ENCODE measurements around the gene FLOT1. TPM values are rescaled to one million over a fixed set of nuclear protein-coding genes. Genes with fewer than 3 reads are reported as not detected.
"Not testable (repeated sequence)": the region's sequence is repeated elsewhere in the genome, so short reads cannot be mapped to it uniquely, and the experiment has no call there.

FLOT1 gene
- total and polyA plus RNA-seq, 3 donors from 2014 or later = 84.1 to 169 (median 88.1) TPM

DNA sequence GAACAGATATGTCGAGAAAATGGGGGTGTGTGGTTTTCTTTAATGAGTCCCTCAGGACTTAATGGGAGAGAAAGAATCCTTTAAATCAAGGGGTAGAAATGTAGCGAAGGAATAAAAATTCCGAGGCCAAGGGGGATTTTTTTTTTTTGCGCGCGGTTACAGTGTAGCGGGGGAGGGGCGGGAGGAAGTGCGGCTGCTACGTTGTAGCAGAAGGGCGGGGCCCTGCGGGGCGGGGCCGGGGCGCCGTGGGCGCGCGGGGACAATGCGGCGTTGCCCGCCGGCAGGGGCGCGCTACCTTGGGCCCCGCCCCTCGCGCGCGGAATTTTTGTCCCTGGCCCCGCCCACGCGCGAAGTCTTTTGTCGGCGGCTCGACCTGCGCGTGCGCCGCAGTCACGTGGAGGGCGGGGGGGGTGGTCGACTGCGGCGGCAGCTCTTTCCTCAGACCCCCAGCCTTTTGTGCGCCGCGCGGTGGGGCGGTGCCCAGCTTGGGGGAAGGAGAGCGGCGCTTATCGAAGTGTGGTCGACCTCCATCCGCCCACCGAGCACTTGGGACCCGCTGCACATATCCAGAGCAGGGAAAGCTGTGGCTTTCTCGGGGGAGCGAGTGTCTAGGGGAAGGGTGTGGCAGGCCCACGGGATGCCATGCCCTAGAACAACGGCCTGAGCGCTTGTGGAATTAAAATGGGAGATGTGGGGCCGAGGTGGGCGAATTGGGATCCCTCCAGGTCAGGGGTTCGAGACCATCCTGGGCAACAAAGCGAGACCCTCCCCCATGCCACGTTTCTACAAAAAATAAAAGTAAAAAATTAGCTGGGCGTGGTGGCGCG lies 21.1 kb downstream of the FLOT1 start:
- Histone ChIP-seq H3K27me3 (no peaks in the 10 kb centered on the region), H3K36me3 (ENCODE audit: low read depth, missing control alignments) (no peaks in the 10 kb centered on the region), H3K9me3 (no peaks in the 10 kb centered on the region), H3K27ac (peak overlapping the region; percentile 89 to 90), H3K4me1 (peaks cover 30% of the 10 kb centered on the region), H3K4me3 (peak overlapping the region; percentile 73 to 99)
- TF ChIP-seq POLR2A (IDR thresholded peaks at IDR 0.05) = peak; percentile 34
- peak; percentile 33 to 58 (median 49) for TF ChIP-seq CTCF (IDR thresholded peaks at IDR 0.05)
- DNase-seq = peak; percentile 94
- 1 to 3% methylated on average over 32 to 69 of the region's 71 CpGs for WGBS, 2 donors
- intact Hi-C loops (cut with DNase I; ENCODE audit: low total_unique reads) = loop anchor here (2.0 to 10.0 kb wide), 3 partner anchors 35 to 1077 kb away; partner anchors contain the start of gene PPP1R18

DNA sequence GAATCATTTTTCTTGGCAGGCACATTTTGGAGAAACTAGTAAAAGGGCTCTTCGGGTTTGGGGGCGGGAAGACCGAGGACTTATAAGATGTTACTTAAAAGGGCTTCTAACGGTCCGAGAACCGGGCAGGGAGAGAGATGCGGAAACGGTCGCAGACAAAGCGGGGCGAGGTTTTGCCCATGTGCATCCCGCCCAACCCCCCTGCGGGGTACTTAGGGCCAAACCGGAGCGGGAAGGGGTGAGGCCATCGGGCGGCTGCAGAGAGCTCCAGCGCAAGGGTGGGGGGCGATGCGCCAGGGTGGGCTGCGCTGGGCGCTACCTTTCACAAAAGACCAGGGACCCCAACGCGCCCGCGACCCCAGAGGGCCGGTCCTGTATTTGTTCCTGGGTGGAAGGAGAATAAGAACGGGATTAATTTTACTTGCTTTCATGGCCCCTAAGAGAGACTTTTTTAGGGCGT lies 21.7 kb downstream of the FLOT1 start:
- Histone ChIP-seq H3K27ac (peak overlapping the region; percentile 89 to 90), H3K36me3 (ENCODE audit: low read depth, missing control alignments) (no peaks in the 10 kb centered on the region), H3K27me3 (no peaks in the 10 kb centered on the region), H3K4me3 (peak overlapping the region; percentile 73 to 99), H3K4me1 (peaks cover 30% of the 10 kb centered on the region), H3K9me3 (no peaks in the 10 kb centered on the region)
- DNase-seq = peak; percentile 84
- 0% methylated on average over 27 to 29 of the region's 29 CpGs for WGBS, 2 donors
- TF ChIP-seq CTCF (IDR thresholded peaks at IDR 0.05) (no peak), POLR2A (IDR thresholded peaks at IDR 0.05) (no peak)
- intact Hi-C loops (cut with DNase I; ENCODE audit: low total_unique reads) = loop anchor here (2.0 to 10.0 kb wide), 2 partner anchors 34 to 1076 kb away; partner anchors contain the start of gene PPP1R18

- peak within 1 kb of the TSS; percentile 89 to 90 for H3K27ac ChIP-seq
- H3K4me1 ChIP-seq = peaks cover 24% of the 10 kb centered on the region
- peak; percentile 99 for DNase-seq
- peak within 1 kb of the TSS; percentile 73 to 99 for H3K4me3 ChIP-seq
- H3K27me3 ChIP-seq = no peaks in the 10 kb centered on the region
- H3K36me3 ChIP-seq (ENCODE audit: low read depth, missing control alignments) = no peaks in the 10 kb centered on the region
- WGBS, 2 donors = 0 to 1% methylated on average over 35 to 38 of the region's 38 CpGs
- TF ChIP-seq CTCF (IDR thresholded peaks at IDR 0.05) (peak in 2 of 3 experiments; percentile 19 to 31), POLR2A (IDR thresholded peaks at IDR 0.05) (peak; percentile 83)
- intact Hi-C loops (cut with DNase I; ENCODE audit: low total_unique reads) = loop anchor here (2.0 to 10.0 kb wide), 2 partner anchors 33 to 1075 kb away; partner anchors contain the start of gene PPP1R18
- H3K9me3 ChIP-seq = no peaks in the 10 kb centered on the region
Measured at GRCh38 chr6:30719791-30720737, 22.4 kb downstream of the FLOT1 start, which contains the start of gene TUBB. TUBB (plus strand) TSS chr6:30720352; CDS start chr6:30720507, 155 bp downstream.

GRCh38 chr6:30719356-30719755 lies 23.1 kb downstream of the FLOT1 start:
- H3K4me3 ChIP-seq = peak overlapping the region; percentile 73 to 99
- 7 to 12% methylated on average over 8 of the region's 8 CpGs for WGBS, 2 donors
- H3K4me1 ChIP-seq = peaks cover 23% of the 10 kb centered on the region
- no peak for TF ChIP-seq CTCF (IDR thresholded peaks at IDR 0.05)
- no peak for TF ChIP-seq POLR2A (IDR thresholded peaks at IDR 0.05)
- no peak for DNase-seq
- H3K9me3 ChIP-seq = no peaks in the 10 kb centered on the region
- no peaks in the 10 kb centered on the region for H3K36me3 ChIP-seq (ENCODE audit: low read depth, missing control alignments)
- intact Hi-C loops (cut with DNase I; ENCODE audit: low total_unique reads) = no loop called here
- H3K27ac ChIP-seq = peak overlapping the region; percentile 42 to 90
- no peaks in the 10 kb centered on the region for H3K27me3 ChIP-seq

GRCh38 chr6:30717845-30718720 lies 24.4 kb downstream of the FLOT1 start:
- H3K27me3 ChIP-seq; H3K36me3 ChIP-seq (ENCODE audit: low read depth, missing control alignments); intact Hi-C loops (cut with DNase I; ENCODE audit: low total_unique reads); H3K9me3 ChIP-seq: not testable (repeated sequence)
- peak; percentile 47 for DNase-seq
- 45 to 60% methylated on average over 37 of the region's 37 CpGs for WGBS, 2 donors
- H3K4me3 ChIP-seq = peak overlapping the region; percentile 62 to 78
- peaks cover 23% of the 10 kb centered on the region for H3K4me1 ChIP-seq
- peak overlapping the region; percentile 73 to 90 for H3K27ac ChIP-seq
